NCI-H774 (cell line): ENCODE measurements around the gene CLIC4.
"Not testable (repeated sequence)": the region's sequence is repeated elsewhere in the genome, so short reads cannot be mapped to it uniquely, and the experiment has no call there.

Source experiments
- DNase-seq: peaks from one replicate; lab custom pipeline; 2025; lab: John Stamatoyannopoulos, UW

CLIC4 gene

DNA sequence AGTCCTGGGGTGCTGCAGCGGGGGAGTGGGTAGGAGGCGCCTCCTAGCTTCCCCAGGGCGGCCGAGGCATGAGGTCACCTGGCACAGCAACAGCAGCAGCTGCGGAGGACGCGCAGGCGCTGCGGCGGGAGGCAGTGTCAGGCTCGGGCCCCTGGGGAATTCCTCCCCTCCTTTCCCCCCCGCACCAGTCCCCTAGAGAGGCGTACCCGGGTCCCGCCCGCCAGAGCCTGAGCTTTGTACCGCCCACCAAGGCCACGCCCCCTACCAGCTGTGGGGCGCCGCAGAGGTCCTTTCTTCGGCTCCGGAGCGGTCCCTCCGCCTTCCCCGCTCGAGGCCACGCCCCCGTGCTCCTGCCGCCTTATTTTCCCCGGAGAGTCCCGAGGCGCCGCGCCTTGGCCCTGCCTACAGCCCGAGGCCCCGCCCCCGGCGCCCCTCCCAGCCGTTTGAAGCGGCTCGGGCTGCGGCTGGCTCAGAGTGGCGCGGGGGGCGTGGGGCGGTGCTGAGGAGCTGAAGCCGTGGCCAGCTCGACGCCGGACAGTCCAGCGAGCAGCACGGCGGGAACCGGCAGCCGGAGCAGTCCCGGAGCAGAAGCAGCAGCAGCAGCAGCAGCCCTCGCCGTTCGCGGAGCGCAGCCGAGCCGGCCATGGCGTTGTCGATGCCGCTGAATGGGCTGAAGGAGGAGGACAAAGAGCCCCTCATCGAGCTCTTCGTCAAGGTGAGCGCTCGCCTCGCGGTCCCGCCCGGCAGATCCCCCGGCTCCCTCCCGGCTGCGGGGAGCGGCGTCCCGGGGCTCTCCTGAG is at the start of gene CLIC4:
Gene CLIC4 (plus strand): TSS at position 537 of the 800 bp plus-strand sequence. CDS start 107 bp downstream, at position 644.
- DNase-seq = peak; percentile 92

DNA sequence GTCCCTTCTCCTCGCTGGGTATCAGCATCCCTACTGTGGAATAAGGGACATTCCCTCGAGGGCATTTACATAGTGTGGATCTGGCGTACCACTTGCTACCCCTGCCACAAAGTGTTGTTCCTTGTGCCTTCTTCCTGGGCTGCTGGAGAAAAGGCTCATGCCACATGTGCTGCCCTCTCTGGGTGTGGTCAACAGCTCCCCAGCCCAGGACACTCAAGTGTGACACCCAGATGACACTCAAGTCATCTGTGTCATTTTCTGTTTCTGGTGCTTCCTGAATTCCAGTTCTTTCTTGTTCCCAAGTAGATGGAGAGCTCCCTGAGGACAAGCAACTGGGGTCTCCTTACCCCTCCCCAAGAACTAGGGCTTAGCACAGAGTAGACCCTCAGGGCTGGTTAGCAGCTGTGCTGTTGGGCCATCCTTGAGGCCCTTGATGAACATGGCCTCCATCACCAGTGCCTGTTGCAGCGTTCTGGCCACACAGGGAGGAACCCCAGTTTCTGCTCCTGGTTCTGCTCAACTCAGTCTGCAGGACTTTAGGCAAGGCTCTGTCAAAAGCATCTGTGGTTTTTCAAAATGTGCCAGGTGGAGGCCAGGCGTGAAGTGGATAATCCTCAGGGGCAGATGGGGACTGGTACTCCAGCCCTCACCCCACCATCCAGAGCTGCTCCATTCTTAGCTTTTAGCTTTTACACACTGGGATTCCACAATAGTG is 49.0 kb upstream of the CLIC4 start:
- no peak for DNase-seq

DNA sequence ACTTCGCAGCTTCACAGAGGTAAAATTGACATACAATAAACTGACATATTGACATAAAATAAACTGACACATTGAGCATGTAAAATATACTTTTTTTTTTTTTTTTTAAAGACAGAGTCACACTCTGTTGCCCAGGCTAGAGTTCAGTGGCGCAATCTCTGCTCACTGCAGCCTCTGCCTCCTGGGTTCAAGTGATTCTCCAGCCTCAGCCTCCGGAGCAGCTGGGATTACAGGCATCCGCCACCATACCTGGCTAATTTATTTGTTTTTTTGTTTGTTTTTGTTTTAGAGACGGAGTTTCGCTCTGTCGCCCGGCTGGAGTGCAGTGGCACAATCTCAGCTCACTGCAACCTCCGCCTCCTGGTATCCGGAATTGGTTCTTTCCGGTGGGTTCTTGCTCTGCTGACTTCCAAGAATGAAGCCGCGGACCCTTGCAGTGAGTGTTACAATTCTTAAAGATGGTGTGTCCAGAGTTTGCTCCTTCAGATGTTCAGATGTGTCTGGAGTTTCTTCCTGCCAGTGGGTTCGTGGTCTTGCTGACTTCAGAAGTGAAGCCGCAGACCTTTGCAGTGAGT is 48.4 kb upstream of the CLIC4 start:
- DNase-seq = no peak

DNA sequence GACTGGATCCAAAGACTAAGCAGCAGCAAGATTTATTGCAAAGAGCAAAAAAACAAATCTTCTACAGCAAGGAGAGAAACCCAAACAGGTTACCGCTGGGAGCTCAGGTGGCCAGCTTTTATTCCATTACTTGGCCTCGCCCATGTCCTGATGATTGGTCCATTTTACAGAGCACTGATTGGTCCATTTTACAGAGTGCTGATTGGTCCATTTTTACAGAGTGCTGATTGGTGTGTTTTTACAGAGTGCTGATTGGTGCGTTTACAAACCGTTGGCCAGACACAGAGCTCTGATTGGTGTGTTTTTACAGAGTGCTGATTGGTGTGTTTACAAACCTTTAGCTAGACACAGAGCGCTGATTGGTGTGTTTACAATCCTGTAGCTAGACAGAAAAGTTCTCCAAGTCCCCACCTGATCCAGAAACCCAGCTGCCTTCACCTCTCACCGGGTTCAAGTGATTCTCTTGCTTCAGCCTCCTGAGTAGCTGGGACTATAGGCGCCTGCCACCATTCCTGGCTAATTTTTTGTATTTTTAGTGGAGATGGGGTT is 47.7 kb upstream of the CLIC4 start:
- not testable (repeated sequence) for DNase-seq

DNA sequence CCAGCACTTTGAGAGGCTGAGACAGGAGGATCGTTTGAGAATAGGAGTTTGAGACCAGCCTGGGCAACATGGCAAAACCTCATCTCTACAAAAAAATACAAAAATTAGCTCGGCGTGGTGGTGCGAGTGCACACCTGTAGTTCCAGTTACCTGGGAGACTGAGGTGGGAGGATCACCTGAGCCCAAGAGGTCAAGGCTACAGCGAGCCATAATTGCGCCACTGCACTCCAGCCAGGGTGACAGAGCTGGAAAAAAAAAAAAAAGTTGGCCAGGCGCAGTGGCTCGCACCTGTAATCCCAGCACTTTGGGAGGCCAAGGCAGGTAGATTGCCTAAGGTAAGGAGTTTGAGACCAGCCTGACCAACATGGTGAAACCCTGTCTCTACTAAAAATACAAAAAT is 46.9 kb upstream of the CLIC4 start:
- not testable (repeated sequence) for DNase-seq

DNA sequence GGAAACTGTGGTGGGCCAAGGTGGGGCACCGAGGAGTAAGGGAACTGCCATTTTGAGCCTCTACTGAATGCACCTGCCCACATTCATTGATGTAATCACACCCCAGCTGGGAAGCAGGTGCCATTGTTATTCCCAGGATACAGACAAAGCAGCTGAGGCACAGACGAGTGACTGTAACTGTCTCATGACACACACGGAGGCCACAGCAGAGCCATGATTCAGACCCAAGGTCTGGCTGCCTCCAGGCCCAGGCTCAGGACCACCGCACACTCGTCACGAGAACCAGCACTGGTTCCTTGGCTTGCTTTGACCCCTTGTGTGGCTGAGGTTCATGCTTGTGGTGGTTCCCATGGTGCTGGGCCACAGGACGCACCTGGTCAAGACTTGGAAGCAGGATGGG is 45.6 kb upstream of the CLIC4 start:
- DNase-seq = peak; percentile 57

DNA sequence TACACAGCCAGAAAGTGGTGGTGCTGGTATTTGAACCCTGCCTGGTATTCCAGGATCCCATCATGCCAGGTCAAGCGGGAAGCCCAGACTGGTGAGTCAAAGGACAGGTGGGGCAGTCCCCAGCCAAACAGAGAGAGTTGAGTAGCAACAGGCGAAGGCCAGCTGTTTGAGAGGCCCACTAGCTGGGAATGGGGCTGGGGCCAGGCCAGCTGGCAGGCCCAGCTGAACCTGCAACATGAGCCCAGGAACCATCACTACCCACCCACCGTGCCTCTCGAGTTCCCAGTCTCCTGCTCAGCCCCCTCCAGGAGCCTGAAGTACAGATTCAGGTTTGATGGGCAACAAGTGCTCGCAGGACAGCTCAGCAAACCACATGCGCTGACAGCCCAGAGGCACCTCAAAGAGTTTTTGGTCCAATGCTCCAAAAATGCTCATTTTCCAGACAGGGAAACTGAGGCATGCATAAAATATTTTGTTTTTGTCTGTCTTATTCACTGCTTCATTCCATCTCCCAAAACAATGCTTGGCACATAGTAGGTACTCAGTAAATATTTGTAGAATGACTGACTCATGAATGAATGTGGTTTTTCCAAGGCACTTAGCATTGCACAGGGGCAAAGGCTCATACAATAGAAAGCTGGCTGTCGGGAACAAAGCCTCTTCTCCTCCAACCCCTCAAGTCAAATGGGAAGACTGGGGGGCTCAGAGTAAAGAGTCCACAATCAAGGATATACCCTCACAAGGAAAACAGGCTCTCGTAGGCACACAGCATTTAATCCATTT is 42.5 kb upstream of the CLIC4 start:
- peak; percentile 26 for DNase-seq

DNA sequence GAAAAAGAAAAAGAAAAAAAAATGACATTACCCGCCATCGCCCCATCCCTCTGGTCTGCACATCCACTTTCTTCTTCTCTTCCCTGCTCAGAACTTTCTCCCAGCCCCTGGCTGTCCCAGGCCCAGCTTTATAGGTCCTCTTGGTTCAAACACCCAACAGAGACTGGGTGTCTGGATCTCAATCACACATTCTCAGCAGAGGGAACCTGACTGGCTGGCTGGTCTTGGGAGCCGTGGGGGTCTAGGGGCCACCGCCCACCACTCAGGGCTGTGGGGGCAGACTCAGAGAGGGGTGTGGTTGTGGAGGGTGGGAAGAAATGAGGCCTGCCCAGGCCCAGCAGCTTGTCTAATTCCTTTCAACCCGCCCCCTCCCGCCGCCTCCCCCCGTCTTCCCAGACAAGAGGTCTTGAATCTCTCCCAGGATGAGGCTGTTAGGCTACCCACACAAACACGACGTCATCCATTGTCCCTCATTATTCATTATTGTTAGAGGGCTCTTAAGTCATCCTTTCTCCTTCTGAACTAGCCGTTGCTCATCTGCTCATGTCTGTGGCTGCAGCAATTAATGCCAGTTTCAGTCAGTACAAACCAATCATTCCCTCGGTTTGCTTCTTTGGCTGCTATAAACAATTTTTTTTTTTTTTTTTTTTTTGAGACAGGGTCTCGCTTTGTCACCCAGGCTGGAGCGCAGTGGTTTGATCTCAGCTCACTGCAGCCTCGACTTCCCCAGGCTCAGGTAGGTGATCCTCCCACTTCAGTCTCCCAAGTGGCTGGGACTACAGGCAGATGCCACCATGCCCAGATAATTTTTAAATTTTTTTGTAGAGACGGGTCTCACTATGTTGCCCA is 40.6 kb upstream of the CLIC4 start:
- DNase-seq = peak; percentile 3

DNA sequence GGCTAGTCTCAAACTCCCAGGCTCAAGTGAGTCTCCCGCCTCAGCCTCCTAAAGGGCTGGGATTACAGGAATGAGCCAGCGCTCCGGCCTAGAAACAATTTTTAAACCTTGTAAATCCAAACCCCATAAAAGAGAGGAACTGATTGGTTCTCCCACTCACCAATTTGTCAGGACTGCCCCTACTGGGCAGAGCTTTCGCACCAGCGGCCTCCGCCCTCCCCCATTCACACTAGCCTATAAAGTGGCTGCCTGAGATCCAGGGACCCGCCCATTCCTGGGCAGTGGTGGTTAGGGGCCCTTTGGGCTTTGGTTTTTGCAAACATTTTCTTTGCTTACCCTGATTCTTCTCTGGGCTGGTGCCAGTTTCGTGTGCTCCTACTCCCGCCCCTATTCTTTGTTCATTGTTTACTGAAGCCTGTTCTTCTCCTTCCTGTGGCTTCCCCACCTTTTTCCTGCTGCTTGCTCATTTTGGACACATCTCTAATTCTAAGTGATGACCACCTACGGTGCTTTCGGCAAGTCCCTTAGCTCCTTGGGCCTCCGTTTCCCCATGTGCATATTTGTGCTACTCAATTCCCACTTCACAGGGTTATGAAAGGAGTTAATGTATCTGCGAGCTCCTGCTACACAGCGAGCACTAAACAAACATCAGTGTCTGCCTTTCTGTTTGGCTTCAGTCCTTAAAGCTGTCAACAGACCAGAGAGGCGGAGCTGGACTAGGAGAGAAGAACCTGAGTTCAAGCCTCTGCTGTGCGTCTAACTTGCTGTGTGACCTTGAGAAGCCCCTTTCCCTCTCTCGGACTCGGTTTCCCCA is 39.8 kb upstream of the CLIC4 start:
- DNase-seq = peak; percentile 80

DNA sequence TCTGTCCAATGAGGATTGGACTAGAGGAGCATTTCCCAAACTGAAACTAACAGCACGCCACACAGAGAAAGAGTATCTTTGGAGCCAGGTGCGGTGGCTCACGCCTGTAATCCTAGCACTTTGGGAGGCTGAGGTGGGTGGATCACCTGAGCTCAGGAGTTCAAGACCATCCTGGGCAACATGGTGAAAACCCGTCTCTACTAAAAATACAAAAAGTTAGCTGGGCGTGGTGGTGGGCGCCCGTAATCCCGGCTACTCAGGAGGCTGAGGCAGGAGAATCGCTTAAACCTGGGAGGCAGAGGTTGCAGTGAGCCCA is 39.2 kb upstream of the CLIC4 start:
- not testable (repeated sequence) for DNase-seq

DNA sequence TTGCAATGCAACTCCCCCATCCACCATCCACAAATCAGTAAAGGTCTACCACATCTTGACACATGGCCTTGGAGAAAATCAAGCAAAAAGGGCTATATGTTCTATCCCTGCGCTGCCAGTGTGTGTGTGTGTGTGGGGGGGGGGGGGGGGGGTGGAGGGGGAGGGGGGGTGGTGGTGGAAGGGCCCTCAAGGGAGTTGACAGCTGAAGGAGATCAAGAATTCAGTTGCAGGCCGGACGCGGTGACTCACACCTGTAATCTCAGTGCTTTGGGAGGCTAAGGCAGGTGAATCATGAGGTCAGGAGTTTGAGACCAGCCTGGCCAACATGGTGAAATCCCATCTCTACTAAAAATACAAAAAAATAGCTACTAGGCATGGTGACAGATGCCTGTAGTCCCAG is 37.6 kb upstream of the CLIC4 start:
- no peak for DNase-seq

DNA sequence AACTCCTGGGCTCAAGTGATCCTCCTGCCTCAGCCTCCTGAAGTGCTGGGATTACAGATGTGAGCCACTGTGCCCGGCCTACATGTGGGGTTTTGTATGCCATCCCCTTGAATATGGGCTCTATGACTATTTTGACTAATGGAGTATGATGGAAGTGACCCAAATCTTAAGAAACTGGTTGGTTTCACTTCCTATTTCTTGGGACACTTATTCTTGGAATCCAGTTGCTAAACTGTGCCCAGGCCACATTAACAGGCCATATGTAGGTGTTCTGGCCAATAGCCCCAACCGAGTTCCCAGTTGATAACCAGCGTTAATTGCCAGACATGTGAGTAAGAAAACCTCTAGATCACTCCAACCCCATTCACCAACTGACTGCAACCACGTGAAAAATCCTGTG is 36.3 kb upstream of the CLIC4 start:
- no peak for DNase-seq

DNA sequence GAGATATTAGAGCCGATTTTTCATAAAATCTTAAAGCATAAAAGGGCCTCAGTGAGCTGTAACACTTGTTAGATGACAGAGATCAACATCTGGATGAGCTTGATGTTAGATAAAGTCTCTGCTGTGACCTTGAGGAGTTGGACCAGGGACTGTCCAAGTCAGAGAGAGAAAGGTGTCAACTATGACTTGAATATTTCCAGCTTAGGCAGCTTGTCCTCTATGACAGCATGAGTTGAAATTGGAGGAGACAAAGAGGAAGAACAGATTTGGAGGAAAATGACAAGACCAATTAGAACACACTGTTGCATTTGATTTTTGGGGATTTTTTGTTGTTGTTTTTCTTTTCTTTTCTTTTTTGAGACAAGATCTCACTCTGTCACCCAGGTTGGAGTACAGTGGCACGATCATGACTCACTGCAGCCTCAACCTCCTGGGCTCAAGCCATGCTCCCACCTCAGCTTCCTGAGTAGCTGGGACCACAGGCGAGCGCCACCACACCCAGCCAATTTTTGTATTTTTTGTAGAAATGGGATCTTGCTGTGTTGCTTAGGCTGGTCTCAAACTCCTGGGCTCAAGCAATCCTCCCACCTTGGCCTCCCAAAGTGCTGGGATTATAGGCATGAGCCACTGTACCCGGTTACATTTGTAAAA is 35.3 kb upstream of the CLIC4 start:
- no peak for DNase-seq

DNA sequence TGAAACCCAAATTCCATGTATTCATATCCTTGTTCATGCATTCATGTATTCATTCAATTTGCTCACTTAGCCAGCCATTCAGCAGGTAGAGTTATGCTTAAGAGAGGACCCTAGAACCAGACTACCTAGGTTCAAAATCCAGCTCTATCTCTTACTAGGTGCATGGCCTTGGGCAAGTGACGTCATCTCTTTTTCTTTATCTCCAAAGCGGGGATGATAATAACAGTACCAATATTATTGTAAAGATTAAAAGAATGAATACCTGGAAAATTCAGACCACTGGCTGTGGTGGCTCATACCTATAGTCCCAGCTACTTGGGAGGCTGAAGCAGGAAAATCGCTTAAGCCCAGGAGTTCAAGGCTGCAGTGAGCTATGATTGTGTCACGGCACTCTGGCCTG is 33.9 kb upstream of the CLIC4 start:
- no peak for DNase-seq

DNA sequence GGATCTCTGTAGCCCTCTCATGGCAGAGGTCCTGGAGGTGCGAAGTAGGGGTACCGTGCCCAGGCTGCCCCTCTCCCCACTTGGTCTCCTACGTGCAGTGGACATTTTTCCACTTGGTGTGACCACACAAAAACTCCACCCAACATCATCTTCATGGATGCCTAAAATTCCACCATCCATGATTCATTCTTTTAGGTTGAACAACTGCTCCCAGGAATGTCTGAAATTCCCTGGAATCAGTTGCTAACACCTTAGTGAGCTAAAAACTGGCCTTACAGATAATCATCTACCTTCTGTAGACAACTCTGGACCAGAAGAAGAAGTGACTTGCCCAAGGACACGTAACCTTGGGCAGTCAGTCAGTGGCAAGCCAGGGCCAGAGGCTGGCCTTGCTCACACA is 32.1 kb upstream of the CLIC4 start:
- DNase-seq = no peak

DNA sequence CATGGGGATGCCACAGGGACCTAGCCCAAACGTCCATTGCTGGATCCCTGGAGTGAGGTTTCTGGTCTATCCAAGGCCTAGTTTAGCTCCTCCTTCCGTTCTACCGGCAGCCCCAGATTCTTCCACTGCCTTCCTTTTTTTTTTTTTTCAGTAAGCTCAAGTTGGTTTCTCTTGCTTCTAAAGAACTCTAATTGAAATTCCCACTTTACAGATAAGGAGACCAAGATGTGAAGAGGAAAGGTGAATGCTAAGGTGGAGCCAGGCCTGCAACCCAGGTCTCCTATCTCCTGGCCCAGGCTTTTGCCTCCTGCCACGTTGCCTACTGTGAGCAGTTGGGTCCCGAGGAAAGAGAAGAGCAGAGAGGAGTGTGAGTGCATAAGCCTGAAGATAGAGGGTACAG is 31.5 kb upstream of the CLIC4 start:
- no peak for DNase-seq

DNA sequence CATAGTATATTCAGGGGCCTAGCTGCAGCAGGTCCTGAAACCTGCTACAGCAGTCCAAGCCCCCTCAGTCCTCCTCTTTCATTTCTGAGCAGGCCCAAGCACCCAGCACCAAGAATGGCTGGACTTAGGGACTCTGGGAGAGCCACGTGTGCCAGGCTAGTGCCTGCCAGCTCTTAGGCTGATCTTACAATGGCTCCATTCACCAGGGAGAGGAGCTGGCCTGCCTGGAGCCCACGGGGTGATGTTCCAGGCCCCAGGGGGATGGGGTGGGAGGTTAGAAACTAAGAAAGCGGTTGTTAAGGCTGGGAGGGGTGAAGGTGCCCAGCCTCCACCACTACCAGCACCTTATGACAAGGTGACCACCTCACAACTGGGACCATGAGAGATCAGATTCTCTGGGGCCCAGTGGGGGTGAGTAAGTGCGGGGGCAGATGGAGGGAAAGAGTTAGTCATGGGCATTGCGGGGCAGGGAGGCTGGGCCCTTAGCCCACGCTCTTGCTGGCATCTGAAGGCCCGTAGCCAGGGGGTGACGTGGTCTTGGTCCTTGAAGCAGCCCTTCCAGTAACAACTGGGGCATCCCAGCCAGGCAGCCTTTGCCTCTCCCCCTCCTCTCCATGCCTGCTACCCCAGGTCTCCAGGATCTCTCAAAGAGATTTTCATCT is 30.3 kb upstream of the CLIC4 start:
- no peak for DNase-seq

DNA sequence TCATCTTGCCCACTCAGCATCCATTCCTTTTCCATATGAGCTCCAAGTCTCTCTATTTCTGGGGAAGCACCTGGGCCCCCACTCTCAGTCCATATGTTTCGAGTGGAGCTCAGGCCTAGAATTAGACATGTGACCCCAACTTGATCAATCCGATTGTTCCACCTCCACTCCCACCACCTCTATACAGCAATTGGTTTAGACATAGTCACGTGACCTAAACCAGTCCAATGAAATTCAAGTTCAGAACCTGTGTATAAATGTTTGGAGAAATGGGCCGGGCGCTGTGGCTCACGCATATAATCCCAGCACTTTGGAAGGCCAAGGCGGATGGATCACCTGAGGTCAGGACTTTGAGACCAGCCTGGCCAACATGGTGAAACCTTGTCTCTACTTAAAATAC is 29.6 kb upstream of the CLIC4 start:
- DNase-seq = no peak

DNA sequence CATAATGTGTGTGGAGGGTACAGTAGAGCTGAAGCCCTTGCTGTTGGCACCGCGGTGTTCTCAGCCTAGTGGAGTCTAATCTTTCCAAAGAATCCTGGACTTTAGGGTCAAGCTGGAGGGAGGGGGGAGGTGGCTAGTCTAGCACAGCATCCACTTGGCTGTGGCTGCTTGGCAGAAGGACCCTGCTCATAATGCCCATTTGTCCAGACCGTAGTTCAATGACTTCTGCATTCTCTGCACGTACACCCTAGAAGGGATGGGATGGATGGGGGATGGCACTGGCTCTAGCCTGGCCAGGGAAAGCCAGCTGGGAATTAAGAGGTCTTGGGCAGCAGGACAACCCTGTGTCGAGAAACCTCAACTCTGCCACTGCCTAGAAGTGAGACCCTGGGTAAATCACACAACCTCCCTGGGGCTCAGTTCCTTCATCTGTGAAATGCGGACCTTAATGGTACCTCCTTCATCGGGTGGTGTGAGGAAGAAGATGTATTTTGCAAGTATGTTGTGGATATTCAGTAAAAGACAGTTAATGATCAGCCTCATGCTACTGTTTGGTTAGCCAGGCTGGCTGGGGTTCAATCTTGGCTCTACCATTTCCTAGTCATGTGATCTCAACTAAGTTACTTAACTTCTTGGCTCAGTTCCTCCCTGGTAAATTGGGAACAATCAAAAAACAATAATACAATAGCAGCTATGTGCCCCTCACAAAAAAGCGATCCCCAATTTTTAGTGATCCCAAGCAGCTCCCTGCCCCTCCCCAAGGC is 27.2 kb upstream of the CLIC4 start:
- no peak for DNase-seq
